ENCODE data around the gene SERP1. TPM values are rescaled to one million over a fixed set of nuclear protein-coding genes. Genes with fewer than 3 reads are reported as not detected.

Gene SERP1
- total RNA-seq, 4 donors from 2014 or later = 96.9 to 341 (median 275) TPM

DNA sequence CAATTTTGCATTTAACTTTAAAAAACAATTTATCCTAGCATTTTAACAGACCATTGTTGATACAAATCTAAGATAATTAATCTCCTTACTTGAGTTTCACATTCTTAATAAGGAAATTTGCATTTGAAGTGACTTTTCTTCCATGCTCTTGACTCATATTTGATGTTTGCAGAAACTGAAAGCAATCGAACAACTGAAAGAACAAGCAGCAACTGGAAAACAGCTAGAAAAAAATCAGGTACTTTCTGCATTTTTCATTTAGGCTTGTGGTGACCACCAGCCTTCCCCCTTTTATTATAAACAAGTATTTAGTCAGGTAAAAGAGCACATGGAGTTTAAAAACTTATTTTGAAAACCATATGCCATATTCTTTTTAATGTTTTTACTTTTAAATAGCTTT, 36.7 kb upstream of the SERP1 start:
- H3K36me3 ChIP-seq = peaks cover 0 to 37% (median 11%) of the 10 kb centered on the region in 4 donors

GRCh38 chr3:150582620-150583019, 36.3 kb upstream of the SERP1 start:
- TF ChIP-seq POLR2AphosphoS5 (IDR thresholded peaks at IDR 0.05) (no peak), POLR2A (IDR thresholded peaks at IDR 0.05) (no peak), EP300 (IDR thresholded peaks at IDR 0.05; ENCODE audit: low read depth) (no peak)
- no peak overlapping the region for H3K27ac ChIP-seq

More for the DNA sequence above, 36.7 kb upstream of the SERP1 start:
- intact Hi-C loops (cut with DNase I; ENCODE audit: low total_unique reads) (no loop called here), in situ Hi-C loops (cut with MboI; ENCODE audit: low pct_ligation_motif_present in 1 of 4, low pct_unique_long_range_greater_than_20kb in 1 of 4, low sequenced_read_pairs in 3 of 4) (no loop called here)
- WGBS, 2 donors (ENCODE audit: low coverage in 1 of 2) = 58 to 75% methylated on average over 1 of the region's 1 CpG
- Histone ChIP-seq H3K4me3 (no peak overlapping the region), H3K27me3 (no peaks in the 10 kb centered on the region), H3K27ac (no peak overlapping the region), H3K4me1 (no peaks in the 10 kb centered on the region), H3K9me3 (no peaks in the 10 kb centered on the region)
- no peak for TF ChIP-seq POLR2A (IDR thresholded peaks at IDR 0.05)
- TF ChIP-seq, protein P1, sequence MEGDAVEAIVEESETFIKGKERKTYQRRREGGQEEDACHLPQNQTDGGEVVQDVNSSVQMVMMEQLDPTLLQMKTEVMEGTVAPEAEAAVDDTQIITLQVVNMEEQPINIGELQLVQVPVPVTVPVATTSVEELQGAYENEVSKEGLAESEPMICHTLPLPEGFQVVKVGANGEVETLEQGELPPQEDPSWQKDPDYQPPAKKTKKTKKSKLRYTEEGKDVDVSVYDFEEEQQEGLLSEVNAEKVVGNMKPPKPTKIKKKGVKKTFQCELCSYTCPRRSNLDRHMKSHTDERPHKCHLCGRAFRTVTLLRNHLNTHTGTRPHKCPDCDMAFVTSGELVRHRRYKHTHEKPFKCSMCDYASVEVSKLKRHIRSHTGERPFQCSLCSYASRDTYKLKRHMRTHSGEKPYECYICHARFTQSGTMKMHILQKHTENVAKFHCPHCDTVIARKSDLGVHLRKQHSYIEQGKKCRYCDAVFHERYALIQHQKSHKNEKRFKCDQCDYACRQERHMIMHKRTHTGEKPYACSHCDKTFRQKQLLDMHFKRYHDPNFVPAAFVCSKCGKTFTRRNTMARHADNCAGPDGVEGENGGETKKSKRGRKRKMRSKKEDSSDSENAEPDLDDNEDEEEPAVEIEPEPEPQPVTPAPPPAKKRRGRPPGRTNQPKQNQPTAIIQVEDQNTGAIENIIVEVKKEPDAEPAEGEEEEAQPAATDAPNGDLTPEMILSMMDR (IDR thresholded peaks at IDR 0.05) = no peak
- TF ChIP-seq POLR2AphosphoS5 (IDR thresholded peaks at IDR 0.05) = no peak
- TF ChIP-seq EP300 (IDR thresholded peaks at IDR 0.05; ENCODE audit: low read depth) = no peak
- no peak for DNase-seq

GRCh38 chr3:150581174-150581573, 34.9 kb upstream of the SERP1 start:
- no peaks in the 10 kb centered on the region for H3K9me3 ChIP-seq
- in situ Hi-C loops (cut with MboI; ENCODE audit: low pct_ligation_motif_present in 1 of 4, low pct_unique_long_range_greater_than_20kb in 1 of 4, low sequenced_read_pairs in 3 of 4) (no loop called here), intact Hi-C loops (cut with DNase I; ENCODE audit: low total_unique reads) (no loop called here)
- DNase-seq = no peak
- H3K4me3 ChIP-seq = no peak overlapping the region
- H3K36me3 ChIP-seq = peaks cover 0 to 40% (median 17%) of the 10 kb centered on the region in 4 donors
- H3K27ac ChIP-seq = no peak overlapping the region
- TF ChIP-seq POLR2AphosphoS5 (IDR thresholded peaks at IDR 0.05) (no peak), POLR2A (IDR thresholded peaks at IDR 0.05) (no peak), EP300 (IDR thresholded peaks at IDR 0.05; ENCODE audit: low read depth) (no peak)
- TF ChIP-seq, protein P1 (IDR thresholded peaks at IDR 0.05) = no peak
- no peaks in the 10 kb centered on the region for H3K27me3 ChIP-seq
- H3K4me1 ChIP-seq = no peaks in the 10 kb centered on the region

More at GRCh38 chr3:150582620-150583019, 36.3 kb upstream of the SERP1 start:
- WGBS, 2 donors (ENCODE audit: low coverage in 1 of 2) = 65 to 70% methylated on average over 2 of the region's 2 CpGs
- Histone ChIP-seq H3K36me3 (peaks cover 0 to 37% (median 11%) of the 10 kb centered on the region in 4 donors), H3K4me1 (no peaks in the 10 kb centered on the region), H3K4me3 (no peak overlapping the region), H3K27me3 (no peaks in the 10 kb centered on the region), H3K9me3 (no peaks in the 10 kb centered on the region)
- in situ Hi-C loops (cut with MboI; ENCODE audit: low pct_ligation_motif_present in 1 of 4, low pct_unique_long_range_greater_than_20kb in 1 of 4, low sequenced_read_pairs in 3 of 4) = no loop called here
- no peak for DNase-seq
- intact Hi-C loops (cut with DNase I; ENCODE audit: low total_unique reads) = no loop called here

- Histone ChIP-seq H3K27me3 (no peaks in the 10 kb centered on the region), H3K4me1 (no peaks in the 10 kb centered on the region), H3K4me3 (no peak overlapping the region), H3K27ac (no peak overlapping the region), H3K36me3 (peaks cover 0 to 21% (median 8%) of the 10 kb centered on the region in 4 donors), H3K9me3 (no peaks in the 10 kb centered on the region)
- 83 to 92% methylated on average over 1 of the region's 1 CpG for WGBS, 2 donors (ENCODE audit: low coverage in 1 of 2)
- in situ Hi-C loops (cut with MboI; ENCODE audit: low pct_ligation_motif_present in 1 of 4, low pct_unique_long_range_greater_than_20kb in 1 of 4, low sequenced_read_pairs in 3 of 4) (no loop called here), intact Hi-C loops (cut with DNase I; ENCODE audit: low total_unique reads) (no loop called here)
- TF ChIP-seq, protein P1 (IDR thresholded peaks at IDR 0.05) = no peak
- no peak for TF ChIP-seq EP300 (IDR thresholded peaks at IDR 0.05; ENCODE audit: low read depth)
- TF ChIP-seq POLR2AphosphoS5 (IDR thresholded peaks at IDR 0.05) = no peak
- no peak for TF ChIP-seq POLR2A (IDR thresholded peaks at IDR 0.05)
- no peak for DNase-seq
Observed at GRCh38 chr3:150577855-150578254, 31.6 kb upstream of the SERP1 start.

DNA sequence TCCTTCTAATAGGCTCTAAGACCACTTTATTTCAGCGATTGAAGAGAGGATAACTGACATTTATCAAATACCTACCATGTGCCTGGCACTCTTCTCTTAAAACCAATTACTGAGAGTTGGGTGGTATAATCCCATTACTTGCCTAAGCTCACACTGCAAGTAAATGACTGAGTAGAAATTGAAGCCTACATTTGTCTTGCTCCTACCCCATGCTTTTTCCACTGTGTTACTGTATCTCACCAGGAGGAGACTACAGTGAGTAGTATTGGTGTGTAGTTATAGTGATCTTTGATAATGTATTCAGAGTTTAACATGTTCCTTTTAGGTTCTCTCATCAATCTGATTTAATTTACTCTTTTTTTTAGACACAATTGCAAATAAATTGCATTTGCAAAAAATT, 21.0 kb upstream of the SERP1 start:
- Histone ChIP-seq H3K9me3 (no peaks in the 10 kb centered on the region), H3K4me3 (no peak overlapping the region), H3K27ac (no peak overlapping the region), H3K4me1 (no peaks in the 10 kb centered on the region), H3K27me3 (no peaks in the 10 kb centered on the region), H3K36me3 (peaks cover 0 to 36% (median 14%) of the 10 kb centered on the region in 4 donors)
- DNase-seq = no peak
- in situ Hi-C loops (cut with MboI; ENCODE audit: low pct_ligation_motif_present in 1 of 4, low pct_unique_long_range_greater_than_20kb in 1 of 4, low sequenced_read_pairs in 3 of 4) (no loop called here), intact Hi-C loops (cut with DNase I; ENCODE audit: low total_unique reads) (no loop called here)
- TF ChIP-seq EP300 (IDR thresholded peaks at IDR 0.05; ENCODE audit: low read depth) = no peak
- TF ChIP-seq, protein P1 (IDR thresholded peaks at IDR 0.05) = no peak
- no peak for TF ChIP-seq POLR2AphosphoS5 (IDR thresholded peaks at IDR 0.05)
- no peak for TF ChIP-seq POLR2A (IDR thresholded peaks at IDR 0.05)
- 92% methylated on average over 1 of the region's 1 CpG; no CpG with 5 or more reads in 1 of the 2 donors for WGBS, 2 donors (ENCODE audit: low coverage in 1 of 2)

Data from transverse colon (tissue), 4 donors.